K562 (cell line): ENCODE data around the gene ENTREP3. TPM values are rescaled to one million over a fixed set of nuclear protein-coding genes. Genes with fewer than 3 reads are reported as not detected.

ENCODE experiments used
- BRCA1 ChIP-seq, 2 experiments: fragments of 450-650 bp in 1 of 2; sonication (generic) in 1 of 2; formaldehyde crosslinking in 1 of 2; IDR thresholded peaks; 2 replicates each; pipeline versions ENCODE4 v1.5.0 to v1.6.1; 2017 to 2020; ENCODE audit warnings: mild to moderate bottlenecking in 1 of 2, missing genetic modification reagents in 1 of 2
- CBX5 ChIP-seq: IDR thresholded peaks from 2 replicates; pipeline ENCODE4 v1.6.1; 2014; ENCODE audit warnings: low read depth, borderline replicate concordance
- EHMT2 ChIP-seq: fragments of 450-650 bp; IDR thresholded peaks from 2 replicates; pipeline ENCODE4 v1.6.1; 2018; ENCODE audit warnings: antibody characterized with exemption
- GTF2A2 ChIP-seq: IDR thresholded peaks from 2 replicates; pipeline ENCODE4 v1.6.1; 2016; ENCODE audit warnings: mild to moderate bottlenecking, missing genetic modification characterization, missing compliant biosample characterization
- MCM3 ChIP-seq: fragments of 450-650 bp; IDR thresholded peaks from 2 replicates; pipeline ENCODE4 v1.6.1; 2016
- MEF2D ChIP-seq: conservative IDR thresholded peaks from 2 replicates; pipeline ENCODE4 v1.6.1; 2016; ENCODE audit warnings: low read depth, missing genetic modification characterization, missing compliant biosample characterization
- NCOA6 ChIP-seq: fragments of 450-650 bp; IDR thresholded peaks from 2 replicates; pipeline ENCODE4 v1.6.1; 2017; ENCODE audit warnings: mild to moderate bottlenecking
- NRF1 ChIP-seq, 2 experiments: fragments of 450-650 bp; IDR thresholded peaks in 1 of 2; conservative IDR thresholded peaks in 1 of 2; 2 replicates each; pipeline ENCODE4 v1.6.1; 2014; ENCODE audit warnings: mild to moderate bottlenecking in 2 of 2
- ZNF124 ChIP-seq: sonication (generic); formaldehyde crosslinking; IDR thresholded peaks from 2 replicates; pipeline ENCODE4 v1.8.1; 2022; ENCODE audit warnings: missing genetic modification reagents
- ZNF699 ChIP-seq: fragments of 250-450 bp; sonication (Bioruptor Pico); IDR thresholded peaks from 2 replicates; pipeline ENCODE4 v1.8.0; 2021; ENCODE audit warnings: mild to moderate bottlenecking, moderate library complexity; ENCODE audit not compliant: insufficient replicate concordance
- ZSCAN32 ChIP-seq: fragments of 450-650 bp; formaldehyde crosslinking; IDR thresholded peaks from 2 replicates; pipeline ENCODE4 v1.4.0; 2020; ENCODE audit warnings: mild to moderate bottlenecking, moderate library complexity
- polyA plus RNA-seq, 8 experiments: library from polyadenylated mRNA; depleted of rRNA in 4 of 8; stranded (reverse) in 5 of 8; unstranded in 3 of 8; fragments of >200 nt; fragmentation: Nextera tagmentation in 2 of 8; fragmentation: Illumina TruSeq in 1 of 8; extraction: Ambion mirVana in 2 of 8; extraction: Trizol in 1 of 8; gene quantifications; 2 replicates each; pipeline versions ENCODE4 v1.2.1 to v1.2.3, GENCODE V29; 2011 to 2014; ENCODE audit warnings: inconsistent platforms in 1 of 8, missing spikeins in 1 of 8
- total RNA-seq, 7 experiments: library from RNA; depleted of rRNA in 6 of 7; stranded (reverse); fragments of >200 nt in 6 of 7; fragmentation: Illumina TruSeq in 2 of 7; extraction: Trizol in 2 of 7; gene quantifications; 2 replicates each; pipeline versions ENCODE4 v1.2.1 to v1.2.3, GENCODE V29; 2011 to 2021; ENCODE audit warnings: low replicate concordance in 1 of 7
- TF ChIP-seq, protein P1 (sequence below): fragments of 450-650 bp; IDR thresholded peaks from 2 replicates; pipeline ENCODE4 v1.6.1; 2016; ENCODE audit warnings: low read depth
- TF ChIP-seq, protein P2 (sequence below): fragments of 450-650 bp; formaldehyde crosslinking; IDR thresholded peaks from 2 replicates; pipeline ENCODE4 v1.4.0; 2020; ENCODE audit warnings: mild to moderate bottlenecking, moderate library complexity
- TF ChIP-seq, protein P3 (sequence below): fragments of 200-800 bp; sonication (Bioruptor generic); IDR thresholded peaks from 2 replicates; pipeline ENCODE4 v1.6.1; 2017; ENCODE audit warnings: missing genetic modification characterization, missing compliant biosample characterization
- TF ChIP-seq, protein P4 (sequence below), 3 experiments: fragments of 200-800 bp in 1 of 3; sonication (Bioruptor generic) in 1 of 3; sonication (generic) in 1 of 3; formaldehyde crosslinking in 1 of 3; IDR thresholded peaks; 2 replicates each; pipeline versions ENCODE4 v1.6.1 to v1.8.0; 2016 to 2022; ENCODE audit warnings: mild to moderate bottlenecking in 2 of 3, missing compliant biosample characterization in 2 of 3, missing genetic modification characterization in 2 of 3, missing genetic modification reagents in 1 of 3

The ENTREP3 gene
- total and polyA plus RNA-seq, 9 of the 15 experiments (the other 6 are each of a cell fraction or from before 2014, with no cell fraction given), result 1.9 to 41.8 (median 5.9) TPM

DNA sequence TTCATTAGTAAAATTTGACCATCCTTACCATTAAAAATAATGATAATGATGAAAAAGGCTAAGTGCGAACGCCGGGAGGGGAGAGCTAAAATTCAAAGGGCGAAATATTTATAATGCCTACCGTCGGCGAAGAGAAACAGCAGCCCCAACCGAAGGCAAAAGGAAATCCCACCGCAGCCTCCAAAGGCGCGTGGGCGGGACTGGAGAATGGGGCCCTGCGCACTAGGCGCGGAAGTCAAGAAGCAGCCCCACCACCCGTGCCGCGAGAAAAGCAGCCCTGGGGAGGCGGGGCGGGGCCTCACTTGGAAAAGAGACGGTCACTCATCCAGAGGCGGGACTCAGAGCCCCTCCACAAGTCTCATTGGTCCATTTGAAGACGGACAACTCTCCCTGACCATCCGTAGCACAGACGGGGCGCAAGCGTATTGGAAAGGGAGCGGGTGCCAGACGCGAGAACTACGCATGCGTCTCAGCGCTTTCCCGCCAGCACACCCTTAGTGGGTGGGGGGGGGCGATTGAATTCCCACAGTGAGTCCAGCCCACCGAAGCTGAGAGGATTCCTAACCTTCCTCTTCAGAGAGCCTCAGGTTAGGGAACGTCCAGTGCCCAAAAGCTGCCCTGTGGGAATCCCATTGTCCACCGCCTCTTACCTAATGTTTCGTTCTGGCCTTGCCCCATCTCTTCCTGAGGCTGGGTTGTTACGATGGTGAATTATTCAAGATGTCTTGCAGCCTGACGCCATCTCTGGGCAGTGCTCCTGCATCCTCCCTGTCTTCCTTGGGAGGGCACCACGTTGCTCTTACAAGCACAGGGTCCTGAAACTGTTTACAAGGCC is 27.8 kb downstream of the ENTREP3 start (continued):
- TF ChIP-seq, protein P1, sequence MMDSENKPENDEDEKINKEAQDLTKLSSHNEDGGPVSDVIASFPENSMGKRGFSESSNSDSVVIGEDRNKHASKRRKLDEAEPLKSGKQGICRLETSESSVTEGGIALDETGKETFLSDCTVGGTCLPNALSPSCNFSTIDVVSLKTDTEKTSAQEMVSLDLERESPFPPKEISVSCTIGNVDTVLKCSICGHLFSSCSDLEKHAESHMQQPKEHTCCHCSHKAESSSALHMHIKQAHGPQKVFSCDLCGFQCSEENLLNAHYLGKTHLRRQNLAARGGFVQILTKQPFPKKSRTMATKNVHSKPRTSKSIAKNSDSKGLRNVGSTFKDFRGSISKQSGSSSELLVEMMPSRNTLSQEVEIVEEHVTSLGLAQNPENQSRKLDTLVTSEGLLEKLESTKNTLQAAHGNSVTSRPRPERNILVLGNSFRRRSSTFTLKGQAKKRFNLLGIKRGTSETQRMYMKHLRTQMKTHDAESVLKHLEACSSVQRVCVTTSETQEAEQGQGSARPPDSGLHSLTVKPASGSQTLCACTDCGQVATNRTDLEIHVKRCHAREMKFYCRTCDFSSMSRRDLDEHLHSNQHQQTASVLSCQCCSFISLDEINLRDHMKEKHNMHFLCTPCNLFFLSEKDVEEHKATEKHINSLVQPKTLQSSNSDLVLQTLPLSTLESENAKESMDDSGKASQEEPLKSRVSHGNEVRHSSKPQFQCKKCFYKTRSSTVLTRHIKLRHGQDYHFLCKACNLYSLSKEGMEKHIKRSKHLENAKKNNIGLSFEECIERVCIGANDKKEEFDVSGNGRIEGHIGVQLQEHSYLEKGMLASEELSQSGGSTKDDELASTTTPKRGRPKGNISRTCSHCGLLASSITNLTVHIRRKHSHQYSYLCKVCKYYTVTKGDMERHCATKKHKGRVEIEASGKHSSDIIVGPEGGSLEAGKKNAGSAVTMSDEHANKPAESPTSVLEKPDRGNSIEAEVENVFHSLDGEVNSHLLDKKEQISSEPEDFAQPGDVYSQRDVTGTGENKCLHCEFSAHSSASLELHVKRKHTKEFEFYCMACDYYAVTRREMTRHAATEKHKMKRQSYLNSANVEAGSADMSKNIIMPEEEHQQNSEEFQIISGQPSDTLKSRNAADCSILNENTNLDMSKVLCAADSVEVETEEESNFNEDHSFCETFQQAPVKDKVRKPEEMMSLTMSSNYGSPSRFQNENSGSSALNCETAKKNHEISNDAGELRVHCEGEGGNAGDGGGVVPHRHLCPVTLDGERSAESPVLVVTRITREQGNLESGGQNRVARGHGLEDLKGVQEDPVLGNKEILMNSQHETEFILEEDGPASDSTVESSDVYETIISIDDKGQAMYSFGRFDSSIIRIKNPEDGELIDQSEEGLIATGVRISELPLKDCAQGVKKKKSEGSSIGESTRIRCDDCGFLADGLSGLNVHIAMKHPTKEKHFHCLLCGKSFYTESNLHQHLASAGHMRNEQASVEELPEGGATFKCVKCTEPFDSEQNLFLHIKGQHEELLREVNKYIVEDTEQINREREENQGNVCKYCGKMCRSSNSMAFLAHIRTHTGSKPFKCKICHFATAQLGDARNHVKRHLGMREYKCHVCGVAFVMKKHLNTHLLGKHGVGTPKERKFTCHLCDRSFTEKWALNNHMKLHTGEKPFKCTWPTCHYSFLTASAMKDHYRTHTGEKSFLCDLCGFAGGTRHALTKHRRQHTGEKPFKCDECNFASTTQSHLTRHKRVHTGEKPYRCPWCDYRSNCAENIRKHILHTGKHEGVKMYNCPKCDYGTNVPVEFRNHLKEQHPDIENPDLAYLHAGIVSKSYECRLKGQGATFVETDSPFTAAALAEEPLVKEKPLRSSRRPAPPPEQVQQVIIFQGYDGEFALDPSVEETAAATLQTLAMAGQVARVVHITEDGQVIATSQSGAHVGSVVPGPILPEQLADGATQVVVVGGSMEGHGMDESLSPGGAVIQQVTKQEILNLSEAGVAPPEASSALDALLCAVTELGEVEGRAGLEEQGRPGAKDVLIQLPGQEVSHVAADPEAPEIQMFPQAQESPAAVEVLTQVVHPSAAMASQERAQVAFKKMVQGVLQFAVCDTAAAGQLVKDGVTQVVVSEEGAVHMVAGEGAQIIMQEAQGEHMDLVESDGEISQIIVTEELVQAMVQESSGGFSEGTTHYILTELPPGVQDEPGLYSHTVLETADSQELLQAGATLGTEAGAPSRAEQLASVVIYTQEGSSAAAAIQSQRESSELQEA, result no peak
- TF ChIP-seq ZNF699 (CRISPR knock-in tag) (no peak), NRF1 (conservative IDR thresholded peaks at IDR 0.05 in 1 of 2, IDR thresholded peaks at IDR 0.05 in 1 of 2) (peak; percentile 98 to 99), ZSCAN32 (no peak), NCOA6 (no peak), CBX5 (no peak), ZNF124 (no peak), MCM3 (no peak), MEF2D (tag) (no peak), EHMT2 (no peak), GTF2A2 (no peak), BRCA1 (IDR thresholded peaks at IDR 0.05) (no peak), BRCA1 (CRISPR knock-in tag; IDR thresholded peaks at IDR 0.05) (no peak)
- TF ChIP-seq, protein P2, sequence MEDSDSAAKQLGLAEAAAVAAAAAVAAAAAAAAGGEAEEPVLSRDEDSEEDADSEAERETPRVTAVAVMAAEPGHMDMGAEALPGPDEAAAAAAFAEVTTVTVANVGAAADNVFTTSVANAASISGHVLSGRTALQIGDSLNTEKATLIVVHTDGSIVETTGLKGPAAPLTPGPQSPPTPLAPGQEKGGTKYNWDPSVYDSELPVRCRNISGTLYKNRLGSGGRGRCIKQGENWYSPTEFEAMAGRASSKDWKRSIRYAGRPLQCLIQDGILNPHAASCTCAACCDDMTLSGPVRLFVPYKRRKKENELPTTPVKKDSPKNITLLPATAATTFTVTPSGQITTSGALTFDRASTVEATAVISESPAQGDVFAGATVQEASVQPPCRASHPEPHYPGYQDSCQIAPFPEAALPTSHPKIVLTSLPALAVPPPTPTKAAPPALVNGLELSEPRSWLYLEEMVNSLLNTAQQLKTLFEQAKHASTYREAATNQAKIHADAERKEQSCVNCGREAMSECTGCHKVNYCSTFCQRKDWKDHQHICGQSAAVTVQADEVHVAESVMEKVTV, result no peak; the same call in 1 of the 2 replicates
- TF ChIP-seq, protein P3, sequence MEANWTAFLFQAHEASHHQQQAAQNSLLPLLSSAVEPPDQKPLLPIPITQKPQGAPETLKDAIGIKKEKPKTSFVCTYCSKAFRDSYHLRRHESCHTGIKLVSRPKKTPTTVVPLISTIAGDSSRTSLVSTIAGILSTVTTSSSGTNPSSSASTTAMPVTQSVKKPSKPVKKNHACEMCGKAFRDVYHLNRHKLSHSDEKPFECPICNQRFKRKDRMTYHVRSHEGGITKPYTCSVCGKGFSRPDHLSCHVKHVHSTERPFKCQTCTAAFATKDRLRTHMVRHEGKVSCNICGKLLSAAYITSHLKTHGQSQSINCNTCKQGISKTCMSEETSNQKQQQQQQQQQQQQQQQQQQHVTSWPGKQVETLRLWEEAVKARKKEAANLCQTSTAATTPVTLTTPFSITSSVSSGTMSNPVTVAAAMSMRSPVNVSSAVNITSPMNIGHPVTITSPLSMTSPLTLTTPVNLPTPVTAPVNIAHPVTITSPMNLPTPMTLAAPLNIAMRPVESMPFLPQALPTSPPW (CRISPR knock-in tag), result peak; percentile 86
- TF ChIP-seq, protein P4, sequence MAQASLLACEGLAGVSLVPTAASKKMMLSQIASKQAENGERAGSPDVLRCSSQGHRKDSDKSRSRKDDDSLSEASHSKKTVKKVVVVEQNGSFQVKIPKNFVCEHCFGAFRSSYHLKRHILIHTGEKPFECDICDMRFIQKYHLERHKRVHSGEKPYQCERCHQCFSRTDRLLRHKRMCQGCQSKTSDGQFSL (CRISPR knock-in tag; IDR thresholded peaks at IDR 0.05), result peak; percentile 100
- TF ChIP-seq, protein P4 (tag; IDR thresholded peaks at IDR 0.05), result peak in 1 of 2 experiments; percentile 96; a peak in 2 of 4 replicates
